NB4 (cell line): ENCODE data around the gene ARL2.

Source experiments
- CTCF ChIP-seq: IDR thresholded peaks from one replicate; pipeline ENCODE4 v1.5.1; 2012; ENCODE audit warnings: low read depth, low read length
- MYC ChIP-seq: IDR thresholded peaks from 2 replicates; pipeline ENCODE4 v1.6.1; 2011; ENCODE audit warnings: low read depth, low read length
- POLR2A ChIP-seq: IDR thresholded peaks from 2 replicates; pipeline ENCODE4 v1.6.1; 2011; ENCODE audit warnings: mild to moderate bottlenecking; ENCODE audit not compliant: insufficient read length; ENCODE audit errors: extremely low read depth

DNA sequence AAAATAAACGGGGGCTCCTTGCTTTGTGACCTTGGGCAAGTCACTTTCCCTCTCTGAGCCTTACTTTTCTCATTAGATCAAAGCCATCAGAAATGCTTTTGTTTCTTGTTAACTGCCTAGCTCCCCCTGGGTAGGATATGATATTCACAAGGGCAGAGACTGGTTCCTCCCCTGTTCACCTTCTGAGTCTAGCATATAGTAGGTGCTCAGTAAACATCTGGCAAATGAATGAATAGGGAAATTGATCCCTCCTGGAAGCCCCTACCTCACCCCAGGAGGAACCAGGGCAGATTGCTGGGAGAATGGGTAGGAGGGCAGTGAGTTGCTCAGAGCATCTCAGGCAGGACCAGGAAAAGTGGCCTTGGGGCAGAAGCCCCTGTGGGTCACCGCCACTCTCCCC lies 20.5 kb downstream of the ARL2 start:
- TF ChIP-seq CTCF: no peak
- no peak for TF ChIP-seq POLR2A
- no peak for TF ChIP-seq MYC
